H1 (cell line): ENCODE measurements around the gene FAM13C.

ENCODE experiments used
- ATF2 ChIP-seq: IDR thresholded peaks from 2 replicates; pipeline ENCODE4 v1.6.1; 2012; ENCODE audit warnings: low read length, inconsistent platforms
- BRCA1 ChIP-seq: IDR thresholded peaks from 2 replicates; pipeline ENCODE4 v1.6.1; 2012; ENCODE audit warnings: low read depth, low read length, improper control_type of control experiment
- CHD2 ChIP-seq: IDR thresholded peaks from 2 replicates; pipeline ENCODE4 v1.6.1; 2012; ENCODE audit warnings: low read length, improper control_type of control experiment
- CTCF ChIP-seq, 3 experiments: IDR thresholded peaks; 1 replicate in 2 of 3; 2 replicates in 1 of 3; pipeline versions ENCODE4 v1.5.1 to v1.6.1; 2011; ENCODE audit warnings: low read length in 3 of 3, mild to moderate bottlenecking in 3 of 3, inconsistent platforms in 2 of 3, low read depth in 1 of 3, moderate library complexity in 1 of 3; ENCODE audit not compliant: insufficient read depth in 1 of 3; ENCODE audit errors: control extremely low read depth in 1 of 3
- EGR1 ChIP-seq: IDR thresholded peaks from 2 replicates; pipeline ENCODE4 v1.6.1; 2011; ENCODE audit warnings: low read depth, low read length, borderline replicate concordance
- POLR2A ChIP-seq, 2 experiments: IDR thresholded peaks; 1 replicate in 1 of 2; 2 replicates in 1 of 2; pipeline ENCODE4 v1.6.1; 2011; ENCODE audit warnings: low read depth in 2 of 2, low read length in 2 of 2, mild to moderate bottlenecking in 2 of 2; ENCODE audit errors: control extremely low read depth in 1 of 2
- TAF1 ChIP-seq: IDR thresholded peaks from 2 replicates; pipeline ENCODE4 v1.6.1; 2011; ENCODE audit warnings: mild to moderate bottlenecking, low read depth, low read length
- TEAD4 ChIP-seq: IDR thresholded peaks from 2 replicates; pipeline ENCODE4 v1.6.1; 2012; ENCODE audit warnings: low read depth, low read length, inconsistent platforms, mixed read lengths

GRCh38 chr10:59273445-59273844 lies 88.9 kb downstream of the FAM13C start:
- no peak for TF ChIP-seq TEAD4
- TF ChIP-seq CTCF (IDR thresholded peaks at IDR 0.05; ENCODE audit: control extremely low read depth in 1 of 3, insufficient read depth in 1 of 3, low read depth in 1 of 3, low read length in 3 of 3), result no peak
- TF ChIP-seq BRCA1, result no peak
- TF ChIP-seq EGR1, result no peak
- no peak for TF ChIP-seq ATF2
- TF ChIP-seq POLR2A (IDR thresholded peaks at IDR 0.05; ENCODE audit: control extremely low read depth in 1 of 2, low read depth in 2 of 2, low read length in 2 of 2), result no peak
- TF ChIP-seq CHD2, result no peak
- TF ChIP-seq TAF1, result no peak
